ENCODE results near the gene PCED1B.
"Not testable (repeated sequence)": the region's sequence is repeated elsewhere in the genome, so short reads cannot be mapped to it uniquely, and the experiment has no call there.

PCED1B gene

DNA sequence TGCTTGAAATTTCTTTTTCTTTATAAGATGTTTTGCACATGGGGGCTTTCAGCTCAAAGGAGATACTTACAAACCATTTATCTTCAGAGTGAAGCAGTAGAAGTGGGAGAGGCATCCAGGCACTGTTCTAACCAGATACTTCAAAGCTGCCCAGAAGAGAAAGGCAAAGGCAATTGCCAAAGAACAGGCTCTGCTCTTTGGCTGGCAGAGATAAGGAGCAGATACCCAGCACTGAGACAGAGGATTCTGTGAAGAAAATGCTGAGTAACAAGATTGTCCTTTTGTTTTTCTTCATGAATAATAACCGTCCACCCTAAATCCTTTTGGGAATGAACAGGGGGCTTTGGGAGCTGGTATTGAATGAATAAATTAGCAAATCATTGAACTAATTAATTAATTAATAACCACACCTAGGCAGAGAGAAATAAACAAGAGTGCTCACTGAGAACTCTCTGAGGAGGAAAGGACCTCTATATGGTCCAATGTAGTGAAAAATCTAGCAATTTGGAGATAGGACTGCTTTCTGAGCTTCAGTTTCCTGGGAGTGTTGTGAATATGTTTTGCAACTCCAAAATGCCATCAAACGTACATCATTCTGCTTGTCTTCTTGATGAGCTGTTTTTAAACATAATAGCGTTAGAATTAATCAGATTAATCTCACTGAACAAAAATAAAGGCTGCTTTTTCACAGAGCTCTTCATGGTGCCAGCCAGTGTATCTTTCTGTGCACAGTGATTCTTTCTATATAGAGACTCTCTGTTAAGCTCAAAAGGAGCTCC, 193.2 kb downstream of the PCED1B start:
- no peak for DNase-seq (ENCODE audit: low read depth in 2 of 2)

DNA sequence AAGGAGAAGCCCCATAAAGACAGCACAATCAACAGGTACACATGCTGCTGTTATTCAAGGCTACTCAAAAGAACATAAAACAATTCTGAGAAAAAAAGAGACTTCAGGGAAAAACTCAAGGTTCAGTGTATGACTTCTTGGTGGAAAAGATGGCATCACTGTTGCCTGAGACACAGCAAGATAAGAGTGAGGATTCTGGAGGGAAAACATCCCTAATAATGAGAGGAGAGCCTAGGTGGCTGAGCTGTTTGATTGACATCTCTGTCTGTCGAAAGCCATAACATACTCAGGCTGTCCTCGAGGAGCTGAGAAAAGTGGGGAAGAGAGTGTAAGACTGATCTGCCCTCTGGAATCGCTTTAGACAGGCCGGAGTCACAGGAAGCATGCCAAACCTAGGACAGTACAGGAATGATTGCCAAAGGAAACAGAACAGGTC, 193.8 kb downstream of the PCED1B start:
- no peak for DNase-seq (ENCODE audit: low read depth in 2 of 2)

DNA sequence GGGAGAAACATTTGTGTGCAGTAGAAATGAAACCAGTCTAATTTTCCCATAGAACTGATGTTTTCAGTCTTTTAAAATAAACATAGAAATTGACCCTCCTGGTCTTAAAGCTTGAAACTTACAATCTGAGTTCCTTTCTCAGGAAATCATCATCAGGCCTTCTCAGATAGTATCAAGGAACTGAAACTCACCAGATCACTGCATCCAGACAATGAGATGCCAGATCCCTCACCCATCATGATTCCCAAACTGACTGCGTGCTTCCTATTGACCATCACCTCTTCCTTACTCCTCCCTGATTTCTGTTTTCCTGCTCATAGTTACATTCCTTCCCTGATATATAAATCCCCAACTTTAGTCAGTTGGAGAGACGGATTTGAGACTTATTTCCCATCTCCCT, 195.3 kb downstream of the PCED1B start:
- no peak for DNase-seq (ENCODE audit: low read depth in 2 of 2)

DNA sequence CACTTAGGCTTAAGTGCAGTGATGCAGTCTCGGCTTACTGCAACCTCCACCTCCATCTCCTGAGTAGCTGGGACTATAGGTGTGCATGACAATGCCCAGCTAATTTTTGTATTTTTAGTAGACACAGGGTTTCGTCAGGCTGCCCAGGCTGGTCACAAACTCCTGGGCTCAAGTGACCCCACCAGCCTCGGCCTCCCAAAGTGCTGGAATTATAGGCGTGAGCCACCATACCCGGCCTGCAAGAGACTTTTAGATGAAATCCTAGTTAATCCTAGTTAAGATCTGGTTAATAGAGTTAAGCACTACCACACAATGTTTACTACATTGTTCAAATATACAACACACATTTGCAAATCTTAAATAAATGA, 196.8 kb downstream of the PCED1B start:
- no peak for DNase-seq (ENCODE audit: low read depth in 2 of 2)

DNA sequence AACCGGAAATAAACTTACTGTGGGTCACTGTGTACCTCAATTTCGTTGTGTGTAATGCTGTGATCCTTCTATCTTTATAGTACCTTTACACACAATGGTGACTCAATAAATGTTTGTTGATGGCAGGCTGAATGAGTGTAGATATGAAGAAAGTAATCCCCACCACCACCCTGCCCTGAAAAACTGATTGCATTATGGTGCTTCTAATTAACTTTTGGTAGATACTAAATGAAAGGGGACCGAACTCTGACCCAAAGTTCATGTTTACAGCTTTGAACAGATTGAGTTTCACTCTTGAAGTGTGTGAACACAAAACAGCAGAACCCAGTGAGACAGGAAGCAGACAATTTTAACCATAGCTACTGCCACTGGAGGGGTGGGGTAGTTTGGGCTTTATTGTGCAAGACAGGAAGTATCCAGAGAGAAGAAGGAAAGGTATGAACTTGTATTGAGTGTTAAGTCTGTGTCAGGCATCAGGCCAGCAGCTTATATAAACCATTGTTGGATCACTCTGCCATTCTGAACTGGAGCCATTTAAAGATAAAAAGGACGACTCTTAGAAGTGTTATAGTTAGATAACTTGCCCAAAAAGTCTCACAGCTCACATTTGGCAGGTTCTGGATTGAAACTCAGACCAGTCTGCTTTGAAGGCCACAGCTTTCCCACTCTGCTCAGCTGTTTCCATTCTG, 197.3 kb downstream of the PCED1B start:
- DNase-seq (ENCODE audit: low read depth in 2 of 2) = no peak

DNA sequence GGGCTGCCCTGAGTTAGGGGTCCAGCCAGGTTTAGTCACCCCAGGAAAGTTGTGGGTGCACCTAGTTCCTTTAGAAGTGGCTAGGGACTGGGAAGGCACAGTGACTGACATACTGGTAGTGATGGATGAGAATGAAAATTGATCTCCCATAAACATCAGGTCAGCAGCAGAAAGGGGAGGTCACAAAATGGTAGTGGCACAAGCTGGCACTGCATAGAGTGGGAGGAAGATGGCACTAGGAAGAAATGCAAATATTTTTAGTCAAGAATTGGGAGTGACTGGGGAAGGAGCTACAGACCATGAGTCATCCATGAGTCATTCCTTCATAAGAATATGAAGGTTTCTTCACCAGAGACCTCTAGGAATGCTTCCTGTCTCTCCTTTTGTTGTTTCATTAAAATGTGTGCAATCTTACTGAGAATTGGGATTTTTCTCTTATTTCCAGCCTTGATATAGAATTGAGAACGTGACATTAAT, 198.6 kb downstream of the PCED1B start:
- no peak for DNase-seq (ENCODE audit: low read depth in 2 of 2)

GRCh38 chr12:47279758-47280157, 200.3 kb downstream of the PCED1B start:
- DNase-seq (ENCODE audit: low read depth in 2 of 2) = not testable (repeated sequence)

- no peak for DNase-seq (ENCODE audit: low read depth in 2 of 2)
Observed at GRCh38 chr12:47280543-47281300, 201.3 kb downstream of the PCED1B start.

- DNase-seq (ENCODE audit: low read depth in 2 of 2) = peak in 1 of 2 donors; percentile 27
Observed at GRCh38 chr12:47281667-47282171, 202.3 kb downstream of the PCED1B start.

- DNase-seq (ENCODE audit: low read depth in 2 of 2) = no peak
Observed at GRCh38 chr12:47282206-47282605, 202.8 kb downstream of the PCED1B start.
